IMR-90 (cell line): ENCODE data around the gene SCD. TPM values are rescaled to one million over a fixed set of nuclear protein-coding genes. Genes with fewer than 3 reads are reported as not detected.

Source experiments
- ATAC-seq: fragments of 200-7000 bp; cut with Tn5 transposase; 2 replicates; pipeline ENCODE4 v1.9.1; 2020; ENCODE audit warnings: low read depth, mild to moderate bottlenecking, moderate library complexity
- BruUV-seq: library from RNA; stranded (reverse); fragments of 400-500 nt; replicated peaks from 2 replicates; lab custom pipeline; 2021; lab: Mats Ljungman, UMichigan
- CTCF ChIA-PET: fragments of 300-600 bp; formaldehyde crosslinking; extraction: SDS; loops from one replicate; lab custom pipeline; 2021; ENCODE audit warnings: antibody characterized with exemption; lab: Yijun Ruan, JAX
- POLR2A ChIA-PET: fragments of 300-600 bp; sonication (Branson Sonifier 250); formaldehyde crosslinking; loops from one replicate; lab custom pipeline; 2022; ENCODE audit warnings: antibody characterized with exemption; ENCODE audit not compliant: unreplicated experiment; lab: Charles Lee
- DNase-seq: peaks from one replicate; pipeline ENCODE4 v3.0.0; 2013
- H2AFZ ChIP-seq: replicated peaks from 2 replicates; pipeline ENCODE3; 2013; ENCODE audit warnings: low read length, mild to moderate bottlenecking; ENCODE audit not compliant: poor library complexity
- H2AK5ac ChIP-seq: 2 replicates; pipeline ENCODE4 v1.6.1; 2013; ENCODE audit warnings: low read depth, low read length, inconsistent platforms
- H2AK9ac ChIP-seq: replicated peaks from 2 replicates; pipeline ENCODE3; 2013; ENCODE audit warnings: mild to moderate bottlenecking, low read depth, low read length, moderate library complexity; ENCODE audit not compliant: poor library complexity
- H2BK120ac ChIP-seq: 2 replicates; pipeline ENCODE4 v1.6.1; 2013; ENCODE audit warnings: low read depth, low read length, inconsistent platforms
- H2BK15ac ChIP-seq: 3 replicates; pipeline ENCODE4 v1.6.1; 2013; ENCODE audit warnings: low read depth, low read length, inconsistent platforms
- H2BK20ac ChIP-seq: 2 replicates; pipeline ENCODE4 v1.6.1; 2013; ENCODE audit warnings: low read depth, mild to moderate bottlenecking, inconsistent platforms, low read length, moderate library complexity
- H2BK5ac ChIP-seq: 2 replicates; pipeline ENCODE4 v1.6.1; 2013; ENCODE audit warnings: mild to moderate bottlenecking, low read depth, low read length, inconsistent platforms; ENCODE audit not compliant: poor library complexity, severe bottlenecking
- H3K14ac ChIP-seq: replicated peaks from 2 replicates; pipeline ENCODE4 v1.6.1; 2013; ENCODE audit warnings: low read depth, low read length, inconsistent platforms
- H3K18ac ChIP-seq: 2 replicates; pipeline ENCODE4 v1.6.1; 2013; ENCODE audit warnings: low read depth, low read length, control low read depth
- H3K23ac ChIP-seq: 2 replicates; pipeline ENCODE4 v1.6.1; 2013; ENCODE audit warnings: low read depth, low read length, inconsistent platforms
- H3K27ac ChIP-seq: 2 replicates; pipeline ENCODE4 v1.5.1; 2013; ENCODE audit warnings: mild to moderate bottlenecking, control low read depth, low read length; ENCODE audit not compliant: insufficient read depth
- H3K27me3 ChIP-seq: 2 replicates; pipeline ENCODE4 v1.6.1; 2013; ENCODE audit warnings: low read length; ENCODE audit not compliant: control insufficient read depth, insufficient read depth
- H3K36me3 ChIP-seq: 2 replicates; pipeline ENCODE4 v1.6.1; 2013; ENCODE audit warnings: low read length, mixed read lengths; ENCODE audit not compliant: control insufficient read depth, insufficient read depth
- H3K4ac ChIP-seq: 2 replicates; pipeline ENCODE4 v1.6.1; 2013; ENCODE audit warnings: low read depth, low read length, inconsistent platforms
- H3K4me1 ChIP-seq: 2 replicates; pipeline ENCODE4 v1.6.1; 2013; ENCODE audit warnings: low read length, mixed read lengths; ENCODE audit not compliant: control insufficient read depth, insufficient read depth
- H3K4me2 ChIP-seq: 2 replicates; pipeline ENCODE4 v1.6.1; 2013; ENCODE audit warnings: low read depth, mild to moderate bottlenecking, control low read depth, low read length, moderate library complexity
- H3K4me3 ChIP-seq: 2 replicates; pipeline ENCODE4 v1.5.1; 2013; ENCODE audit warnings: low read depth, mild to moderate bottlenecking, control low read depth, low read length, moderate library complexity; ENCODE audit not compliant: insufficient read depth
- H3K56ac ChIP-seq: 2 replicates; pipeline ENCODE4 v1.6.1; 2013; ENCODE audit warnings: low read length, inconsistent platforms; ENCODE audit not compliant: insufficient read depth; ENCODE audit errors: extremely low read depth
- H3K79me1 ChIP-seq, 2 experiments: 2 replicates each; pipeline ENCODE4 v1.6.1; 2013; ENCODE audit warnings: low read length in 2 of 2, inconsistent platforms in 1 of 2, low read depth in 1 of 2
- H3K9ac ChIP-seq: 2 replicates; pipeline ENCODE4 v1.6.1; 2013; ENCODE audit warnings: low read depth, low read length, control low read depth
- H3K9me1 ChIP-seq: 2 replicates; pipeline ENCODE4 v1.6.1; 2013; ENCODE audit warnings: low read length, inconsistent platforms; ENCODE audit not compliant: insufficient read depth
- H3K9me3 ChIP-seq: 2 replicates; pipeline ENCODE4 v1.6.1; 2013; ENCODE audit warnings: low read length; ENCODE audit not compliant: control insufficient read depth, insufficient read depth
- H4K20me1 ChIP-seq: 2 replicates; pipeline ENCODE4 v1.6.1; 2013; ENCODE audit warnings: low read length, inconsistent platforms; ENCODE audit not compliant: insufficient read depth
- H4K5ac ChIP-seq: 2 replicates; pipeline ENCODE4 v1.6.1; 2013; ENCODE audit warnings: mild to moderate bottlenecking, low read depth, low read length, control low read depth
- H4K8ac ChIP-seq, 2 experiments: 2 replicates each; pipeline ENCODE4 v1.6.1; 2013; ENCODE audit warnings: low read depth in 2 of 2, low read length in 2 of 2, control low read depth in 1 of 2, inconsistent platforms in 1 of 2
- H4K91ac ChIP-seq: 2 replicates; pipeline ENCODE4 v1.6.1; 2013; ENCODE audit warnings: low read depth, low read length, inconsistent platforms; ENCODE audit not compliant: insufficient read depth
- BHLHE40 ChIP-seq: fragments of 150-350 bp; IDR thresholded peaks from 2 replicates; pipeline ENCODE4 v1.6.1; 2016; ENCODE audit warnings: mild to moderate bottlenecking, low read depth, low read length
- CEBPB ChIP-seq: IDR thresholded peaks from 2 replicates; pipeline ENCODE4 v1.6.1; 2012; ENCODE audit warnings: low read depth, low read length, improper control_type of control experiment
- CHD1 ChIP-seq: IDR thresholded peaks from 2 replicates; pipeline ENCODE4 v1.6.1; 2012; ENCODE audit warnings: low read depth, low read length, improper control_type of control experiment
- CTCF ChIP-seq: conservative IDR thresholded peaks from 2 replicates; pipeline ENCODE4 v1.5.1; 2012; ENCODE audit warnings: mild to moderate bottlenecking, low read depth, low read length, improper control_type of control experiment
- MAFK ChIP-seq: IDR thresholded peaks from 2 replicates; pipeline ENCODE4 v1.6.1; 2012; ENCODE audit warnings: low read depth, low read length, improper control_type of control experiment
- MAZ ChIP-seq: IDR thresholded peaks from 2 replicates; pipeline ENCODE4 v1.6.1; 2012; ENCODE audit warnings: low read depth, mild to moderate bottlenecking, low read length, improper control_type of control experiment, moderate library complexity, borderline replicate concordance
- POLR2A ChIP-seq: IDR thresholded peaks from 2 replicates; pipeline ENCODE4 v1.6.1; 2012; ENCODE audit warnings: mild to moderate bottlenecking, low read depth, low read length
- RCOR1 ChIP-seq: IDR thresholded peaks from 2 replicates; pipeline ENCODE4 v1.6.1; 2012; ENCODE audit warnings: mild to moderate bottlenecking, low read length, improper control_type of control experiment; ENCODE audit not compliant: insufficient replicate concordance
- RFX5 ChIP-seq: IDR thresholded peaks from 2 replicates; pipeline ENCODE4 v1.8.0; 2012; ENCODE audit warnings: low read depth, mild to moderate bottlenecking, low read length, moderate library complexity
- SMC3 ChIP-seq: fragments of 150-350 bp; IDR thresholded peaks from 2 replicates; pipeline ENCODE4 v1.6.1; 2016; ENCODE audit warnings: low read depth, mild to moderate bottlenecking, antibody characterized with exemption, low read length, moderate library complexity
- WGBS, 2 experiments: methylation state at CpG; one replicate each; pipeline versions ENCODE4 v1.1.5 to v1.1.7; 2013; ENCODE audit warnings: missing lambda C conversion rate in 2 of 2; ENCODE audit not compliant: insufficient read length in 1 of 2; ENCODE audit errors: extremely low coverage in 2 of 2; 5-methylcytosine and 5-hydroxymethylcytosine counted together
- dilution Hi-C: fragments of 300-500 bp; cut with HindIII; formaldehyde crosslinking; loops from one replicate; pipeline ENCODE4 v1.14.3; 2018; ENCODE audit warnings: low sequenced_read_pairs; ENCODE audit not compliant: unreplicated experiment
- in situ Hi-C: fragments of 300-500 bp; cut with MboI; formaldehyde crosslinking; loops from 3 replicates; pipeline ENCODE4 v1.14.3; 2019; ENCODE audit warnings: low sequenced_read_pairs, inconsistent platforms, mixed read lengths
- intact Hi-C: fragments of 100-400 bp; cut with micrococcal nuclease; formaldehyde crosslinking; loops from 2 replicates; pipeline ENCODE4 v1.10.0; 2022
- polyA plus RNA-seq, 3 experiments: library from polyadenylated mRNA; depleted of rRNA; stranded (reverse); fragments of >200 nt; gene quantifications; 2 replicates each; pipeline ENCODE4 v1.2.3, GENCODE V29; 2012; ENCODE audit warnings: low replicate concordance in 1 of 3
- total RNA-seq: library from RNA; depleted of rRNA; stranded (reverse); fragments of >200 nt; gene quantifications from 2 replicates; pipeline ENCODE4 v1.2.3, GENCODE V29; 2012
- TF ChIP-seq, protein P1 (sequence below): fragments of 150-350 bp; IDR thresholded peaks from 2 replicates; pipeline ENCODE4 v1.6.1; 2017; ENCODE audit warnings: mild to moderate bottlenecking, antibody characterized with exemption, low read length, low read depth
- TF ChIP-seq, protein P2 (sequence below): fragments of 150-350 bp; IDR thresholded peaks from 2 replicates; pipeline ENCODE4 v1.6.1; 2016; ENCODE audit warnings: low read depth, mild to moderate bottlenecking, low read length, moderate library complexity, borderline replicate concordance

The SCD gene
- total and polyA plus RNA-seq, 2 of the 4 experiments (the other 2 are of a cell fraction): 50.7 to 65.1 TPM

DNA sequence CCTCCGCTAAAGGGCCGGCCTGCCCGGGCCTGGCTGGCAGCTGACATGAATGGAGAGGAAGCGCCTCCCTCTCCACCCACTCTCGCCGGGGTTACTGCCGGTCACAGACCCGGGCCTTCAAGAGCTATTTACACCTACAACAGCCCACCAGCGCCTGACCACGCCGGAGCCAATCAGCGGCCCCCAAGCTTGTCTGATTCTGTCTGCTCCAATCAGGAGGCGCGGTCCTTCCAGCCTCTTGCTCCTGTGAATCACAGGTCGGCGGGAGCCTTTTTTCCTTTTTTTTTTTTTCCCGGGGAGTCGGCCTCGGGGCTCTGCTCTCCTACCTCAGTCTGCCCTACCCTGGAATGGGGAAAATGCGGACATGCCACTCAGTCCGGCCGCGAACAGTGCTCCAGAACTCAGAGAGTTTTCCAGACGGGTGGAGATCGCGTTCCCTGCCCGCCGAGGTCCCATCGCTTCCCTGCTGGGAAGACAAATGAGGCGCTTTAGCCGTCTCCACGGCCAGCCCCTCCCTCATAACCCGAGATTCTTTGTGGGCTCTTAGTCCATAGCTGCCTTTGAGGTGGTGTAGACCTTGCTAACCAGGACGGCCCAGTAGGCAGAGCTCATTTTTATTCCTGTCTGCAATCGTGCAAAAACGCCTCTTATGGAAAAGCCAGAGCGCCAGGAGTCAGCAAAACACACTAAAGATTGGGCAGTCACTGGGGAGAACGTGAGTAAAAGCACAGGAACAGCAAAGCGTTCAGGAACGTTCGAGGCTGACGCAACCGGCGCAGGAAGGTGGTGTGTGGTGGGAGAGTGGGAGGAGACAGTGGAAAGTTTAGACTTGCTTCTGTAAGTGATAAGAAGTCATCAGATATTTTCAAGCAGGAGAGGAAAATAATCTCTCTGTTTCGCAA, 26.5 kb downstream of the SCD start:
- ChIA-PET POLR2A (interaction anchor here (0.6 to 1.3 kb wide), 4 partner anchors 25 to 76 kb away, joined by 3 to 4 read pairs (median 3); partner anchors contain the start of gene SCD), CTCF (interaction anchor here (0.6 to 1.3 kb wide), 4 partner anchors 15 to 328 kb away, joined by 3 to 5 read pairs (median 3); partner anchors contain the start of gene HIF1AN)
- H2BK5ac ChIP-seq: peak overlapping the region; percentile 98
- peak; percentile 92 for ATAC-seq
- H3K4ac ChIP-seq: peak overlapping the region; percentile 99
- H3K79me1 ChIP-seq: peaks cover 0 to 26% of the 10 kb centered on the region in 2 experiments; a peak in 2 of 4 replicates
- peak overlapping the region; percentile 99 for H4K91ac ChIP-seq
- H3K9ac ChIP-seq: peak overlapping the region; percentile 94
- H2BK15ac ChIP-seq: peak overlapping the region; percentile 99; the same call in 2 of the 3 replicates
- DNase-seq: peak; percentile 99
- H3K18ac ChIP-seq: peak overlapping the region; percentile 98
- peak overlapping the region; percentile 95 for H2AFZ ChIP-seq
- peak overlapping the region; percentile 100 for H2AK9ac ChIP-seq
- peaks cover 13% of the 10 kb centered on the region; the same call in 1 of the 2 replicates for H3K9me1 ChIP-seq
- in situ Hi-C loops (no loop called here), intact Hi-C loops (loop anchor here (2.0 kb wide), 1 partner anchor 27 kb away; the partner anchor contains the start of gene SCD), dilution Hi-C loops (no loop called here)
- peak overlapping the region; percentile 91 for H3K4me2 ChIP-seq
- H2BK120ac ChIP-seq: peak overlapping the region; percentile 94
- H4K20me1 ChIP-seq: 0 out of 2 replicates have a peak, but pooled peaks cover 3% of the 10 kb centered on the region
- peak overlapping the region; percentile 96 for H3K27ac ChIP-seq
- H3K4me1 ChIP-seq: peaks cover 19% of the 10 kb centered on the region
- H3K14ac ChIP-seq: peak overlapping the region; percentile 98
- no peaks in the 10 kb centered on the region for H3K36me3 ChIP-seq
- H3K23ac ChIP-seq: peak overlapping the region; percentile 96
- H2AK5ac ChIP-seq: peak overlapping the region; percentile 94
- H4K8ac ChIP-seq: peak overlapping the region; percentile 77 to 99
- peak overlapping the region; percentile 42 for H3K4me3 ChIP-seq
- H3K27me3 ChIP-seq: no peaks in the 10 kb centered on the region
- 0% methylated on average over 6 of the region's 45 CpGs; no CpG with 5 or more reads in 1 of the 2 experiments for WGBS, 2 experiments
- H2BK20ac ChIP-seq: peak overlapping the region; percentile 94
- H4K5ac ChIP-seq: peak overlapping the region; percentile 98
- BruUV-seq: TSS peak; percentile 87
- H3K9me3 ChIP-seq: no peaks in the 10 kb centered on the region
- H3K56ac ChIP-seq: peak overlapping the region; percentile 99
- TF ChIP-seq CEBPB (peak; percentile 99), SMC3 (peak; percentile 22; the same call in 1 of the 2 replicates), MAFK (peak; percentile 89), RFX5 (no peak), POLR2A (peak; percentile 86), RCOR1 (no peak), MAZ (peak; percentile 62; the same call in 1 of the 2 replicates), CTCF (no peak), BHLHE40 (peak; percentile 99), CHD1 (peak; percentile 94)
- TF ChIP-seq, protein P1, sequence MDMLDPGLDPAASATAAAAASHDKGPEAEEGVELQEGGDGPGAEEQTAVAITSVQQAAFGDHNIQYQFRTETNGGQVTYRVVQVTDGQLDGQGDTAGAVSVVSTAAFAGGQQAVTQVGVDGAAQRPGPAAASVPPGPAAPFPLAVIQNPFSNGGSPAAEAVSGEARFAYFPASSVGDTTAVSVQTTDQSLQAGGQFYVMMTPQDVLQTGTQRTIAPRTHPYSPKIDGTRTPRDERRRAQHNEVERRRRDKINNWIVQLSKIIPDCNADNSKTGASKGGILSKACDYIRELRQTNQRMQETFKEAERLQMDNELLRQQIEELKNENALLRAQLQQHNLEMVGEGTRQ: peak; percentile 97
- TF ChIP-seq, protein P2, sequence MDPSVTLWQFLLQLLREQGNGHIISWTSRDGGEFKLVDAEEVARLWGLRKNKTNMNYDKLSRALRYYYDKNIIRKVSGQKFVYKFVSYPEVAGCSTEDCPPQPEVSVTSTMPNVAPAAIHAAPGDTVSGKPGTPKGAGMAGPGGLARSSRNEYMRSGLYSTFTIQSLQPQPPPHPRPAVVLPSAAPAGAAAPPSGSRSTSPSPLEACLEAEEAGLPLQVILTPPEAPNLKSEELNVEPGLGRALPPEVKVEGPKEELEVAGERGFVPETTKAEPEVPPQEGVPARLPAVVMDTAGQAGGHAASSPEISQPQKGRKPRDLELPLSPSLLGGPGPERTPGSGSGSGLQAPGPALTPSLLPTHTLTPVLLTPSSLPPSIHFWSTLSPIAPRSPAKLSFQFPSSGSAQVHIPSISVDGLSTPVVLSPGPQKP: no peak
